GM21423 (cell line): ENCODE results near the gene REEP5.
"Not testable (repeated sequence)": the region's sequence is repeated elsewhere in the genome, so short reads cannot be mapped to it uniquely, and the experiment has no call there.

Source experiments
- ATAC-seq: cut with Tn5 transposase; IDR thresholded peaks from one replicate; pipeline ENCODE4 v1.9.1; 2021; ENCODE audit warnings: mild to moderate bottlenecking, moderate library complexity; ENCODE audit not compliant: unreplicated experiment

The REEP5 gene

DNA sequence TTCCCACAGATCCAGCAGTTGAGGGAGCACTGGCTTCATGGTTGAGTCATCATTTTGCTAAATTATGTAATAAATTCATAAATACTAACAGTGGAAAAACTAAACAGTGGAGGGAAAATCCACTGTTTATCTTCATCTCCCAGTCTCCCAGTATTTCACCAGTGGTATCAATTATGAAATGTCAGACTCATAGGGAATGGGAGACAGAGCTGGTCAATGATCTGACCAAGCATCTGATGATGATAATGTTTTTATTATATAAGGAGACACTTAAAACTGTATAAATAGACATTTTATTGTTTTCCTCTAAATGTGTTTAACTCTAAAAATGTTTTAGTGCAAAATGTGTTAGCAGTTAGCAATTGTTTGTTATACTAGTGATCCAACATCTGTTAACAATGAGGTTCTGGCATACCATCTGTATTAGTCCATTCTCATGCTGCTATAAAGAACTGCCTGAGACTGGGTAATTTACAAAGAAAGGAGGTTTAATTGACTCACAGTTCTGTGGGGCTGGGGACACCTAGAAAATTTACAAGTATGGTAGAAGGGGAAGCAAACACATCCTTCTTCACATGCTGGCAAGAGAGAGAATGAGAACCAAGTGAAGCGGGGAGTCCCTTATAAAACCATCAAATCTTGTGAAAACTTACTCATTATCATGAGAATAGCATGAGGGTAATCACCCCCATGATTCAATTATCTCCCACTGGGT lies 11.8 kb upstream of the REEP5 start:
- ATAC-seq = no peak

DNA sequence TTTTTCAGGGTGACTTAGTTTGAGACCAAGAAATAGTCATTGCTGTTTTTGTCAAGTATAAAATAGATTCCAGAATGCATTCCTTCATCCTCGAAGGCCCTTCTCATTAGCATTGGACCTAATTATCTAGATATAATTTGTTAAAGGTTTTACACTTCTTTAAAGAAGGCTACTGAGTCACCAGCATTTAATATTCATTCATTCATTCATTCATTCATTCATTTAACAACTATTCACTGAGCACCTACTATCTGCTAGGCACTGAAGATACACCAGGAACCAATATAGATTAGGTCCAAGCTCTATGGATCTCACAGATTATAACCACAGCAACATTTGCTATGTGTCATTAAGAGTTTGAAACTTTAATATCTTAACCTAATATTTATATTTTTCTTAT lies 11.1 kb upstream of the REEP5 start:
- ATAC-seq = no peak

- no peak for ATAC-seq
Measured at GRCh38 chr5:112931473-112931872, 9.4 kb upstream of the REEP5 start.

DNA sequence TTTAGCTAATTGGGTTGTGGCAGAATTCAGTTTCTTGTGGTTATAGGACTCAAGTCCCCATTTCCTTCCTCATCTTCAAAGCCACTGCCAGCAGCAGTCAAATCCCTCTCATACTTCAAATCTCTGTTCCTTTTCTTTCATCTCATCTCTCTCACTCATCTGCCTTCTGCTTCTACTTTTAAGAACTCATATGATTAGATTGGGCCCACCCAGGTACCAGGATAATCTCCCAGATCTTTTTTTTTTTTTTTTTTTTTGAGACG lies 8.0 kb upstream of the REEP5 start:
- ATAC-seq = peak; percentile 38

DNA sequence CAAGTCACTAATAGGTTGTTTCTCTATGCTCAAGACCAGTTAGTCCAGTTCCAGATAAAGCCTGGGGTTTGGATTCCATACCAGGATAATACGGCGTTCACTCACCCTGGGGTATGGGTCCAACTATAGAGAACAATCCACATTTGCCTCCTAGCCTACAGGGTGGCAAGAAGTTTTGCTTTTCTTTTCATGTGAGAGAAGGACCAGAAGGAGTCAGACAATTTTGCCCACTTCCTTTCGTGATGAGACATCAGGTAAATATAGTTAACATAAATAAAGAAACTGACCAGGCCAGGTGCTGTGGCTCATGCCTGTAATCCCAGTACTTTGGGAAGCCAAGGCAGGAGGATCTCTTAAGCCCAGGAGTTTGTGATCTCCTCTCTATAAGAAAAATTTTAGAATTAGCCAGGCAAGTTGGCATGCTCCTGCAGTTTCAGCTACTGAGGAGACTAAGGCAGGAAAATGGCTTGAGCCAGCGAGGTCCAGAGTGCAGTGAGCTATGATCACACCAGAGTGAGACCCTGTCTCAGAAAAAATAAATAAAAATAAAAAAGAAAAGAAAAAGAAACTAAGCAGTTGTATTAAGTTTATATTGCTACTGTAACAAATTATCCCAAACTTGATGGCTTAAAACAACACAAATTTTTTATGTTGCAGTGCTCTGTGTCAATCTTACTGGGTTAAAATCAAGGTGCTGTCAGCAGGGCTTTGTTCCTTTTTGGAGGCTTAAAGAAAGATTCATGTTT lies 7.5 kb upstream of the REEP5 start:
- ATAC-seq = peak; percentile 69

DNA sequence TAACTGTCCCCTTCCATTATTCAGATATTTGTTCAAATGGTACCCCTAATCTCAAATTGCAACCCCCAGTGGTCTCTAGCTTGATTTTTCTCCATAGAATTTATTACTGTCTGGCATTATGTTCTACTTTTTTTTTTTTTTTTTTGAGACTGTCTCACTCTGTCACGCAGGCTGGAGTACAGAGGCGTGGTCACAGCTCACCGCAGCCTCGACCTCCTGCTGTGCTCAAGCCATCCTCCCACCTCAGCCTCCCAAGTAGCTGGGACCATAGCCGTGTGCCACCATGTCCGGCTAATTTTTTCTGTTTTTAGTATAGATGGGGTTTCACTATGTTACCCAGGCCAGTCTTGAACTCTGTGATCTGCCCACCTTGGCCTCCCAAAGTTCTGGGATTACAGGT lies 2.0 kb upstream of the REEP5 start:
- no peak for ATAC-seq

DNA sequence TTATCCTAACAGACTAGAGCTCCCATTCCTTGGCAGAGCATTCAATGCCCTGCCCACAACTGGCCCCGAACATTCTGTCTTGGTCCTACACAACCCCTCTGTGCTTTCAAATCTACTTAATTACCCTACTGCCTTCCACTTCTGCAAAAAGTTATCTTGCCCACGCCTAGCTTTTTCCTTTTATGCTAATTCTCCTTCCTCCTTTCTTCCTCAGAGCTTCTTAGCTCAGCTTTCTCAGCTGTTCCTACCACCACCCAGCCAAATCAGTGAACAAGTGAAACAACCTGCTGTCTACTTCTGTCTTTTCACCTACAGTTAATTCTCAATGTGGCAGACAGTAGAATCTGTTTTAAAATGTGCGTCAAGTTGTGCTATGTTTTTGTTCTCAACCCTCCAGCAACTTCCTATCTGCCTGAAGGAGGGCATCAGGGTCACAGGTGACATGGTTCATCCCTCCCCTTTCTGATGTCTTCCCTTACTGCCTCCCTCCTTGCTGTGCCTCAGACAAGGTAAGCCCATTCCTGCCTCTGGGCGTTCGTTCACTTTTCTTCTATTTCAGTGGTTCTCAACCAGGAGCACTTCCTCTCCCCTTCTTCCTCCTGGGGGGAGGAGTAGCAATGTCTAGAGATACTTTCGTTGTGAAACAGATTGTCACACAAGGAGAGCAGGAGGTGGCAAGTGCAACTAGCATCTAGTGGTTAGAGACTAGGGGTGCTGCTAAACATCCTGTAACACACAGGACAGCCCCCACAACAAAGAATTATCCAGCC lies 1.3 kb upstream of the REEP5 start:
- ATAC-seq = peak; percentile 40

DNA sequence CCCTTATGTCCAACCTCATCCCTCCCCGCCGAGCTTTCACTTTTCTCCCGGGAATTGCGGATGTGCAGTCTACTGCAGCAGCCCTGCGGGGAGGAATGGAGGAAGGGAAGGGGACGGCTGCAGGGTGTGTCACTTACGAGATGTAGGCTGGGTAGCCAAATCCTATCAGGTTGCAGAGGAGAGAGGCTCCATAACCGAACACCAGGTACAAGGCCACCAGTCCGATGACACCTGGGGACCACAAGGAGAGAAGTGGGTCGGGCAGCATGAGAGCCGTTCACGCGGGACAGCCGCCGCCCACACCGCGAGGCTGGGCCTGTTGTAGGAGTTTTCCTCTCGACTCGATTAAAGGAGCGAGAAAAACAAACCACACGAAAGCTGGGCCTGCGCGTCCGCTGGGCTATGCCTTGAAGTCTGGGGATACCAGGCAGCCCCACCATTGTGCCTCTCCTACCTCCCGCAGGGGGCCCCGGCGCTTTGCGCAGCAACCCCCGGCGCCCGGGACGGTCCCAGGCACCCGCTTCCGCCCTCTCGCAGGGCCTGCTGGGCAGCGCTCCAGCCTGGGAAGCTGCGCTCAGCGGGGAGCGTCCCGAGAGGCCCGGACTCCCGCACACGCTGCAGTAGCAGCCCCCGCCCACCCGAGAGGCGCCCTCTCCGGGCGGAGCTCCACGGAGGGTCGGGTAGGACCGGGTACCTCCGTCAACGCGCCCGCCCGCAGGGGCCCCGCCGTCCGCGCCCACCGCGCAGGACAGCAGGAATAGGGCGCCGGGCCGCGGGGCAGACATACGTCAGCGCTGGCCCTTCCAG lies 798 bp downstream of the REEP5 start:
- peak; percentile 30 for ATAC-seq

GRCh38 chr5:112919972-112920371 lies 2.1 kb downstream of the REEP5 start:
- no peak for ATAC-seq

DNA sequence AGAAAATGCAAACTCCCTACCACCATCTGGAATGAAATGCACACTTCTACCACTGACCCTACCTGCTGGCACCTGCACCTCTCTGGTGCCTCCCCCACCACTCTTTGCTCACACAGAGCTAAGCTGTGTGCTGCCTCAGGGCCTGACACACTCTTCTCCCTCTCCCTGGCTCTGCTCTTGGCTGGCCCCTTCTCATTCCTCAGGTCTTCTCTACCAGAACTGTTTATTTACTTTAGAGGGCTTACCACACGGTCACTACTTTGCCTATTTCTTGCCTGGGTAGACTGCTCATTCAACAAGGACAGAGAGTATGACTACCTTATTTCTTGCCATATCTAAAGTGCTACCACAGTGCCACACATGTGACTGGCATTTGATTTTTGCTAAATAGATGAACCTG lies 3.3 kb downstream of the REEP5 start:
- ATAC-seq = no peak

- ATAC-seq = no peak
Measured at GRCh38 chr5:112918136-112918535, 3.9 kb downstream of the REEP5 start.

DNA sequence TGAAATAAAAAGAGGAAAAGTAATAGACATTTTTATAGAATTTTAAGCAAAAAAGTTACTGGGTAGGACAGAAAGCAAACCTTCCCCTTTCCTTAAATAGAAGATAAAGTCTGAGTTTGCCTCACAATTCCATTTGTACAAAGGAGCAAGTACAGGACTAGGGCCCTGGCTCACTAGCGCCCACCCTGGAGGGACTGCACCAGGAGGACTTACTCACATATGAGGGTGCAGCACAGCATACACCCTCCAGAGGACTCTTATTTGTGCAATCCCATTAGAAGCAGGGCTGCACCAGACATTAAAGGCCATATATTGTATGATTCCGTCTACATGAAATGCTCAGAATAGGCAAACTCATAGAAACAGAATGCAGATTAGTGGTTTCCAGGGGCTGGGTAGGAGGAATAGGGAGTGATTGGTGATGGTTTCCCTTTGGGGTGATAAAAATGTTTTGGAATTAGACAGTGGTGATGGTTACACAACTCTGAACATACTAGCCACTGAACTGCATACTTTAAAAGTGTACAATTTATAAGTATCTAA lies 4.5 kb downstream of the REEP5 start:
- ATAC-seq = no peak

- ATAC-seq = no peak
Measured at GRCh38 chr5:112915831-112916230, 6.2 kb downstream of the REEP5 start.

DNA sequence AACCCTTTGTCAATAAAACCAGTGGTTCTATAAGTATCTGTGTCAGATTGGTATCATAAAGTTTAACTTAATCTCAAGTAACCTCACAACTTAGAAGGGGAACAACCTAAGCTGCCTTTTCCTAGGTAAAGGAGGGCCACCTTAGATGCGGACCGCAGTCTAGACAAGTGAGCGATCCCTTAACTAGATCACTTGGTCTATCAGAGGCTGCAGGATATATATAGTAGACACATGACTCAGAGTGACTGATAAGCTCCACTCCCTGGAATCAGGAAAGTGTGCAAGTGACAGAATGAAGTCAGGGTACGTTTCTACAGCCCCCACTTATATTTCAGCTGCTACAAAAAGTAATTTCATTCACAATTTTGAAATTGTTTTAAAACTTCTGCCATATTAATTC lies 7.4 kb downstream of the REEP5 start:
- ATAC-seq = no peak

DNA sequence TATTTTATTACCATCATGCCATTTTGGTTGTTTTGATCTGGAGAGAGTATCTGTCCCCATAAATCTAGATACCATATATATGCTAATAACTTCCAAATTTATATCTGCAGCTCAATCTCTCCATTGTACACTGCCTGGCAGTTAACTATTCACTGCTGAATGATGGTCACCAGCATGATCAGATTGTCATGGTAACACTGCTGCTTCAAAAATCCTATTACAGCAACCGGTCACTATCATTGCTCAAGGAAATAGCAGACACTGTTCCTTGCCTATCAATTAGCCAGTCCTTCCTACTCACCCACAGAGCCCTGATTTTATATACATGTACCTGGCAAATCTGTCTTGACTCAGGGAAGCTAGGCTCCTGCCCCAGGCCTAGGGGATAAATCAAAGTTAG lies 11.5 kb downstream of the REEP5 start:
- ATAC-seq = no peak

GRCh38 chr5:112908854-112909253 lies 13.2 kb downstream of the REEP5 start:
- no peak for ATAC-seq

GRCh38 chr5:112907166-112907631 lies 14.8 kb downstream of the REEP5 start:
- ATAC-seq = no peak

DNA sequence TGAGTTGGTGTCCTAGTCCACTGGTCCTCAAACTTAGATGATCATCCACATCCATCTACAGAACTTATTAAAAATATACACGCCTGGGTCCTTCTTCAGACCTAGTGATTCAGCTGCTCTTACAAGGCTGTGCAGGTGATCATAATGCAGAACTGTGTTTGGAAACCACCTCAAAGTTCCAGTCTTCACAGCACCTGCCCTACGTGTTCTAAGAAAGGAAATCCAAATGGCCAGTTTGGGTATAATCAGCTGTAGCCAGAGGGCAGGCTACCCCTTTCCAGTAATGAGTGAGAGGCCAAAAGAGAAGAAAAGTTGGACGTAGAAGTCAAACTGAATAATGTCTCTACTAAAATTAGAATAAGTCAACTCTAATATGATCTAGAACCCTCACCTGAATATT lies 15.4 kb downstream of the REEP5 start:
- no peak for ATAC-seq

DNA sequence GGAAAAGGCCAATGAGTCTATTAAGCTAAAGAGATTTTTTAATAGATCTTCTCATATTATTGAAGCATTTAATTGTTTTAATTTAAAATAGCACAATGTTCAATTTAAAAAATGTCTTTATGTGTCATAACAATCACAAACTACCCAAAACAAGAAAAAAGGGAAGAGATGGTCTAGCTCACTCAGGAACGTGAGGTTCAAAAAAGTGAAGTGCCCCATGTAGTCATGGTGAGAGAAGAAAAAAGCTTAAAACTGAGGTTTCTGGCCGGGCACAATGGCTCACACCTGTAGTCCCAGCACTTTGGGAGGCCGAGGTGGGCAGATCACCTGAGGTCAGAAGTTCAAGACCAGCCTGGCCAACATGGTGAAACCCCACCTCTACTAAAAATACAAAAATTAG lies 17.0 kb downstream of the REEP5 start:
- ATAC-seq = not testable (repeated sequence)

DNA sequence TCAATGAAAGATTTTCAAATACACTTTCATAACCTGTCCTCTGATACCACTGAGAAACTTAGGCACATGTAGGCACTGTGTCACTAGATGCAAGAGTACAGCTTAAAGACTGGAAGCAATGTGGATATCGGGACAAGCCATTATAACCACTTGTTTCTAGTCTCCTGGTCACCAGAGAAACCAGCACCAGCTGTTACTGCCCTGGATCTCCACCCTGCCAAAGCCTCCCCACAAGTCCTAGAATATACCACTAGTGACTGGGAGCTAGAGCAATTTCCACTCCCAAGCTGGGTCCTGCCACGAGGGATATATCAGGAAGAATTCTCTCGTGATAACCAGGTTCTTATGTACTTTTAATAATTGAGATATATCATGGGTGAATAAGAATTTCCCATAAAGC lies 19.5 kb downstream of the REEP5 start:
- ATAC-seq = no peak

GRCh38 chr5:112895682-112896081 lies 26.3 kb downstream of the REEP5 start:
- ATAC-seq = no peak
